Lower leg skin (tissue), 3 donors: Measurements from ENCODE around the gene HOXD9.

Source experiments
- POLR2A ChIP-seq, 2 donors: fragments of 450-650 bp; IDR thresholded peaks; one replicate each; pipeline ENCODE4 v1.6.1; 2016 to 2017; ENCODE audit warnings: antibody characterized with exemption in 2 of 2, mild to moderate bottlenecking in 1 of 2, moderate library complexity in 1 of 2
- TF ChIP-seq, protein P1 (sequence below), 3 donors: fragments of 450-650 bp; IDR thresholded peaks; one replicate each; pipeline ENCODE4 v1.5.1; 2016; ENCODE audit warnings: antibody characterized with exemption in 3 of 3, mild to moderate bottlenecking in 3 of 3, moderate library complexity in 2 of 3

DNA sequence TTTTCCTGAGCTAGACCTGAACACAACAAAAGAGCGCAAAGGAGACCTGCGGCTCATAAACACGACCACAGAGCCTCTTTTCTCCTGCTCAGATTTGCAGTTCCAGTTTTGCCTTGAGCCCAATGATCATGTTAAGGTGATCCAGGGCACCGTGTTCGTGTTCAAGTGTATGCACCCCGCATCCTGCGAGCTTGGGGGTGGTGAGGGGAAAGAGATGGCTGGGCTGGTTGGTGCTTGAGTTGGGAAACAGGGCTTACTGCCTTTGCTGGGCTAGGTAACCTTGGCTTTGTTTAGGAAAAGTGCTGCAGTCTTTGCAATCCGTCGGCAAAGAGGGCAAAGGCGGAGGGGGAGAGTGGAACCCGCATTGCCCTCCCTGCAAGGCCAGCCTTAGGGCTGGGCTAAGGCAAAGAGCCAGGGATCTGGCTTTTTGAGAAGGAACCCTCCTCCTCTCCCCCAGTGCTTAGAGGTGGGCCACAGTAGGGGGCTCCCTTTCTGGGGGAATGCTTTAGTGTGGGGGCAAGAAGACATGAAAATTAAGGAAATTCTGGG lies 4.6 kb upstream of the HOXD9 start:
- TF ChIP-seq, protein P1, sequence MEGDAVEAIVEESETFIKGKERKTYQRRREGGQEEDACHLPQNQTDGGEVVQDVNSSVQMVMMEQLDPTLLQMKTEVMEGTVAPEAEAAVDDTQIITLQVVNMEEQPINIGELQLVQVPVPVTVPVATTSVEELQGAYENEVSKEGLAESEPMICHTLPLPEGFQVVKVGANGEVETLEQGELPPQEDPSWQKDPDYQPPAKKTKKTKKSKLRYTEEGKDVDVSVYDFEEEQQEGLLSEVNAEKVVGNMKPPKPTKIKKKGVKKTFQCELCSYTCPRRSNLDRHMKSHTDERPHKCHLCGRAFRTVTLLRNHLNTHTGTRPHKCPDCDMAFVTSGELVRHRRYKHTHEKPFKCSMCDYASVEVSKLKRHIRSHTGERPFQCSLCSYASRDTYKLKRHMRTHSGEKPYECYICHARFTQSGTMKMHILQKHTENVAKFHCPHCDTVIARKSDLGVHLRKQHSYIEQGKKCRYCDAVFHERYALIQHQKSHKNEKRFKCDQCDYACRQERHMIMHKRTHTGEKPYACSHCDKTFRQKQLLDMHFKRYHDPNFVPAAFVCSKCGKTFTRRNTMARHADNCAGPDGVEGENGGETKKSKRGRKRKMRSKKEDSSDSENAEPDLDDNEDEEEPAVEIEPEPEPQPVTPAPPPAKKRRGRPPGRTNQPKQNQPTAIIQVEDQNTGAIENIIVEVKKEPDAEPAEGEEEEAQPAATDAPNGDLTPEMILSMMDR (IDR thresholded peaks at IDR 0.05) = no peak
- no peak for TF ChIP-seq POLR2A (IDR thresholded peaks at IDR 0.05)
